Stimulated activated CD4-positive, alpha-beta T cell treated with anti-CD3 and anti-CD28 coated beads, Interleukin-2, amount 100 ng/mL, for 4 hours (primary cell): ENCODE measurements around the gene LENG9.
A peak's percentile ranks its signal among the peaks of the same experiment; 100 is the strongest.
"Not testable (repeated sequence)": the region's sequence is repeated elsewhere in the genome, so short reads cannot be mapped to it uniquely, and the experiment has no call there.

Experiments used
- DNase-seq: peaks from one replicate; pipeline ENCODE4 v3.0.0-alpha.2; 2020; ENCODE audit warnings: low read depth

LENG9 gene

DNA sequence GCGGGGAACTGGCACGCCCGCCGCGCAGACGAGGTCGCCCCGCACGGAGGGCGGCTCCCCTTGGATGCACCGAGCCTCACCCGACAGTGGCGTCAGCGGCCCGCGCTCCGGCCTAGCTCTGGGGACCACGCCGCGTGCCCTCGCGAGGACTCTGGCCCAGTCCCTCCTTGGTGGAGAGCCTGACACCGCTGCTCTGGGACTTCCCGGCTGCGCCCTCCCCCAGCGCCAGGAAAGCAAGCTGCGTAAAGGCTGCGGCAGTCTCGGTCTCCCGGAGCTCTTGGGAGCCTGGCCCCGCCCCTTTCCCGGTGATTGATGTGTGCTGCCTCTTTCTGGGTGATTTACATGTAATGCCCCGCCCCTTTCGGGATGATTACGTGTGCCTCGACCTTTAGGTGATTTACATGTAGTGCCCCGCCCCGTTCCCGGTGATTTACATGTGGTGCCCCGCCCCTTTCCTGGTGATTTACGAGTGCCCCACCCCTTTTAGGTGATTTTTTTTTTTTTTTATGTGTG, at the start of gene LENG9:
Gene LENG9 (minus strand): TSS at position 248 of the 513 bp plus-strand sequence. CDS start 252 bp downstream, outside the sequence.
- DNase-seq = peak; percentile 92

DNA sequence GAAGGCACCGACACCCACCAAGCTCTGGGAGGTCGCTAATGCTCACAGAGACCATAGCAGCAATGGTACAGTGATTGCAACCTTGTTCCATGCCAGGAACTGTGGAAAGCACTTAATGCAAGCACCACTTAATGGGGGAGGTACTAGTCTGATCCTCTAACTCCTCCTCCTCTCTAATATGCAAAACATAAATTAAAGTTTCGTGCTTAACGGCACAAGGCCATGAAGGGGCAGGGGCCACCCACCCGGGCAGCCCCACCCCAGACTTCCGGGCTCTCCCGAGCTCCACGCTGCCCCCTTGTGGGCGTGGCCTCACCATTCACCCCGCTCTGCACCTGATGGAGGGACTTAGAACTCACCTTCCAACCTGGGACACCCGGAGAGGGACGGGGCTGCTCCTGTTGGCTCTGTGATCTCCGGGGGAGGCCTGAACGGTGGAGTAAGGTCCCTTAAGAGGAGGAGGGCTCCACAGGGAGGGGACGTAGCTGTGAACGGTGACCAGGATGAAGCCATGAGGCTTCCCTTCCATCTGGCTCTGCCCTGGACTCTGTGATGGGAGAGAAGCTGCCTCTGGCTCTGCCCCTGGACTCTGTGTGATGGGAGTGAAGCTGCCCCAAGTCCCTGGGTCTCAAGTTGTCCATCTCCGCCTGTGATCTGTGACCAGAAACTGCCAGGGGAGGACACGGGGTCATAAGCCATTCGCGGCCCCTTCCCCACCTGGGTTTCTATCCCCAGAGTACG, 45.8 kb upstream of the LENG9 start:
- not testable (repeated sequence) for DNase-seq

GRCh38 chr19:54508487-54508886, 44.9 kb upstream of the LENG9 start:
- DNase-seq = not testable (repeated sequence)

DNA sequence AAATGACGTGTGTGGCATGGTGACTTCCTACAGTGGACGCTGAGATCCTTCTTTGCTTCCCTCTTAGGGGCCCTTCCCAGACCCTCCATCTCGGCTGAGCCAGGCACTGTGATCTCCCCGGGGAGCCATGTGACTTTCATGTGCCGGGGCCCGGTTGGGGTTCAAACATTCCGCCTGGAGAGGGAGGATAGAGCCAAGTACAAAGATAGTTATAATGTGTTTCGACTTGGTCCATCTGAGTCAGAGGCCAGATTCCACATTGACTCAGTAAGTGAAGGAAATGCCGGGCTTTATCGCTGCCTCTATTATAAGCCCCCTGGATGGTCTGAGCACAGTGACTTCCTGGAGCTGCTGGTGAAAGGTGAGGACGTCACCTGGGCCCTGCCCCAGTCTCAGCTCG, 44.2 kb upstream of the LENG9 start:
- DNase-seq = no peak

DNA sequence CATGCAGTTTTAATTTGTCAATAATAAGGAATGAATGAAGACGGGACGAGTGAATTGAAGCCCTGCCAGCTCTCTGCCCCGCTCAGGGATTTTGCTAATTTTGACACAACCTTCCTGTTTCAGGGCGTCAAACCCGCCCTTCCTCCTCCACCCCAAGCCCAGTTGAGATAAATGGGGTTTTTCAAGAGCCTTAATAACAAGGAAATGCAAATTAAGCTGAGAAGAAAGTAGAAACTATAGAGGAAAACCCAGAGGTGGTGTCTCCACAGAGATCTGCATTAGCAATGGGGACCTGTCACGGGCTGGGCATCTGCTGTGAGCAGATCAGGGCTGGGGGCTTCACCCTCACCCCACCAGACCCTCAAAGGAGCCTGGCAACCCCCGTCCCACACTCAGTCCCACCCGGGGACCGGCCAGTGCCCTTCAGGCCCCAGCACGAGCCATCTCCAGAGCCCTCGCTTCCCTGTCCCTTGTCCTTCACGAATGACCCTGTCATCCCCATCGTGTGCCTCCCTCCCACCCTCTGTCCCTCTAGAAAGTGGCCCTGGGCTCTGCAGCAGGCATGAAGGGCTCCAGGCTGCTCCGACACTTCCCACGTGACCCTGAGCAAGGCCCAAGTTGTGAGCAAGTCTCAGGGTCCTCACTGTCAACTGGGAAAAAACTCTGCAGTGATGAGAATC, 43.6 kb upstream of the LENG9 start:
- DNase-seq = not testable (repeated sequence)

DNA sequence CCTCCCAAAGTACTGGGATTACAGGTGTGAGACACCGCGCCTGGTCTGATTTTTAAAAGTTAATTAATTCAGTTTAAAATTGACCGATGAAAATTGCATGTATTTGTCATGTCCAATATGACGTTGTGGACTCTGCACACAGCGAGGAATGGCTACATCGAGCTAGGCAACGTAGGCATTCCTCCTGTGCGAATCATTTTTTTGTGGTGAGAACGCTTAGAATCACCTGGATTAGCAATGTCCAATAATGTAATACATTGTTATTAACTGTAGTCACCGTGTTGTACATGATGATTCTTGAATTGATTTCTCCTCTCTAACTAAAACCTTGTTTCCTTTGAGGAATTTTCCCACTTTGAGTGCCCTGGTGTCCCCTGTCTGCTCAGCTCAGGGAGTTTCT, 42.5 kb upstream of the LENG9 start:
- no peak for DNase-seq

GRCh38 chr19:54505542-54505941, 42.0 kb upstream of the LENG9 start:
- DNase-seq = not testable (repeated sequence)

GRCh38 chr19:54502518-54503048, 39.0 kb upstream of the LENG9 start, which contains the start of gene LAIR2:
LAIR2 (plus strand) TSS chr19:54502831; CDS start chr19:54502919, 88 bp downstream.
- no peak for DNase-seq

GRCh38 chr19:54498451-54498772, 34.8 kb upstream of the LENG9 start:
- DNase-seq = not testable (repeated sequence)

GRCh38 chr19:54497747-54498450, 34.3 kb upstream of the LENG9 start:
- not testable (repeated sequence) for DNase-seq

- not testable (repeated sequence) for DNase-seq
These were observed 31.7 kb upstream of the LENG9 start for GRCh38 chr19:54495284-54495683.

- DNase-seq = no peak
These were observed 30.5 kb upstream of the LENG9 start for GRCh38 chr19:54493967-54494585.

DNA sequence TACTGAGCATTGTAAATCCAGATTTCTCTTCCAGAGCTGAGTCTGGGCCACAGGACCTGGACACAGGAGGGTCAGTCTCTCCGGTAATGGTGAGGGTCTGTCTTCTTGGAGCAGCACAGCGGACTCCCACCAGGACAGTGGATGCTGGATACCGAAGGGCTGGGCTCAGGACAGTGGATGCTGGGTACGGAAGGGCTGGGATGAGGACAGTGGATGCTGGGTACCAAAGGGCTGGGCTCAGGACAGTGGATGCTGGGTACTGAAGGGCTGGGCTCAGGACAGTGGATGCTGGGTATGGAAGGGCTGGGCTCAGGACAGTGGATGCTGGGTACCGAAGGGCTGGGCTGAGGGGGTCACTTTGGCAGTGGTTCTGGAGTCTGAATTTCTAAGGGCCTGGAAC, 29.5 kb upstream of the LENG9 start:
- not testable (repeated sequence) for DNase-seq

- no peak for DNase-seq
These were observed 29.0 kb upstream of the LENG9 start for GRCh38 chr19:54492568-54492967.

- DNase-seq = no peak
These were observed 26.2 kb upstream of the LENG9 start for GRCh38 chr19:54489766-54490165.

DNA sequence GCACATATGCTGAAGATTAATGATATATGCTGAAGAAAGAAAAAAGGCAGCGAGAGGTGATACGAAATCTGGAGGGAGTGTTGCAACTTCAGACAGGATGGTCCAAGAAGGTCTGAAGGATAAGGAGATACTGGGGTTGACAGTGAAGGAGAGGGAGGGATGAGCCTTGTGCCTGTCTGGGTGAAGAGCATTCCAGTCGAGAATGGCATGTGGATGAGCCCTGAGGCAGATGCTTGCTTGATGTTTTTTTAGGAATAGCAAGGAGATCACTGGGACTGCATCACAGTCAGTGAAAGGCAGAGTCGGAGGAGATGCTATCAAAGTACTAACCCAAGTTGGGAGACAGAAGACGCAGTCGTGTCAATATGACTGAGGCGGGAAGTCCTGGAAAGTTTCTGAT, 25.8 kb upstream of the LENG9 start:
- no peak for DNase-seq

DNA sequence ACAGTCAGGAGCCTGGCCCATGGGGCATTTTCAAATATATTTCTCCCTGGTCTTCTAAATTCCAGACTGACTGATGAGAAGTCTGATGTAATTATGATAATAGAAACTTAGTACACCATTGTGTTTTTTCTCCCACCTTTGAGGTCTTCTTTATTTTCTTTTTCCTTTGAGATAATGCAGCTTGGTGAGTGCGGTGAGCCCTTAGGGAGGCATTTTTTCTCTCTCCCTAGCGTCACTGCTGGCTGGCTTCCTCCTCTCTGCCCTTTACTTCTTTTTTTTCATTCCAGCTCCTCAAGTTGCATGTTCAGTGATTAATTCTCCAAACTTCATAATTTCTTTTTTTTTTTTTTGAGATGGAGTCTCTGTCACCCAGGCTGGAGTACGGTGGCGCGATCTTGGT, 22.3 kb upstream of the LENG9 start:
- DNase-seq = no peak

DNA sequence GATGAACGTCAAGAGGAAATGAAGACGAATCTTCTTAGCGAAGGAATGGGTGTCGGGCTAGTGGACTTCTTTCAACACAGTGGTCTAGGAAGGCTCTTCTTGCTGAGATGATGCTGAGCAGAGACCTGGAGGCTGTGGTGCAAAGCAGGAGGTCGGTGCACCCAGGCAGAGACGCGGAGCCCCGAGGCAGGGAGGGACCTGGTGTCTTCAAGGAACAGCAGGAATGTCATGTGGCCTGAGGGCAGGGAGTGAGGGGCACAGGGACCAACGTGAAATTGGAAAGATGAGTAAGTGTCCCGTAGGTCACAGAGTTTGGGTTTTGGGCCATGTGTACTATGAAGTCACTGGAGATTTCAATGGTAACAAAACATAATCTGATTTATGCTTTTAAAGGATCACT, 20.9 kb upstream of the LENG9 start:
- no peak for DNase-seq

DNA sequence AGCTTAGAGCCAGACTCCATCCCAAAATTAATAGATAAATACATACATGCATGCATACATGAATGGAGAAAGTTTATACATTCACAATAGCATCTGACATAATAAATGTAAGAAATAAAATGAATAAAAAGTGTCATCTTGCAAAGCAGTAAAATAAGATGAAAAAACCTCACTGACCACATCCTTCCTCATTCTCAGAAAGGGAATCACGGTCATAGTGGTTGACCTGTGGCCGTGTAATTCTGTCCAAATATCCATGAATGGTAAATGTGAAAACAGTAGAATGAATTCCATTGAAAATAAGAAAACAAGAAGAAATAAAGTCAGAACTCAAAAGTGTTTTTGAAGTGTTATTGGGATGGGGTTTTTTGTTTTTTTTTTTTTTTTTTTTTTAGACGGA, 19.3 kb upstream of the LENG9 start:
- DNase-seq = no peak

- DNase-seq = peak; percentile 14
These were observed 17.9 kb upstream of the LENG9 start for GRCh38 chr19:54481326-54481930.

- DNase-seq = no peak
These were observed 16.5 kb upstream of the LENG9 start for GRCh38 chr19:54480051-54480450.
